ENCODE data around the gene SORCS3. TPM values are rescaled to one million over a fixed set of nuclear protein-coding genes. Genes with fewer than 3 reads are reported as not detected.

SORCS3 gene
- total RNA-seq, 1 donor from 2014 or later, result 0.06 TPM

- no peak for DNase-seq (ENCODE audit: extremely low read depth, low read depth, low spot score)
Measured at GRCh38 chr10:105288613-105289012, 647.5 kb downstream of the SORCS3 start.

- DNase-seq (ENCODE audit: extremely low read depth, low read depth, low spot score), result no peak
Measured at GRCh38 chr10:105291571-105291970, 650.5 kb downstream of the SORCS3 start.

DNA sequence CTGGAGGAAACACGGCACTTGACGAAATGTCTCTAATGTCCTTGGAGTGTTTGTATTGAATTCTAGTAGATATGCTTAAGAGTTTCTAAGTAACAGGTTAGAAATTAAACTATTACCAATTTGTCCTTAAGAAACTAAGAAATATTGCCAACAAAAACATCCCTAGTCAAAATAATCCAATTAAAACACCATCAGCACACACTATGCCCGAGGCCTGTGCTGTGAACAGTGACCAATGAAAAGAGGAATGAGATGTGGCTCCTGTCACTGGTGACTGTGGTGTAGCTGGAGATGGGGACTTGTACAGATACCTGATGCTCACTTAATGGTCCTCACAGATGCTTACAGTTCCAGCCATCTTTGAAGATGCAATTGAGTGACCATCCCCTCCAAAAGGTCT lies 651.1 kb downstream of the SORCS3 start:
- no peak for DNase-seq (ENCODE audit: extremely low read depth, low read depth, low spot score)

All from glomerular endothelial cell (primary cell).